GM12873 (cell line): Measurements from ENCODE around the gene IL31RA.

Experiments used
- CTCF ChIP-seq: IDR thresholded peaks from 2 replicates; pipeline ENCODE4 v1.5.1; 2012; ENCODE audit warnings: low read depth, mild to moderate bottlenecking, moderate library complexity, low read length, control low read depth; ENCODE audit not compliant: insufficient read depth; ENCODE audit errors: missing control alignments

The IL31RA gene

GRCh38 chr5:55832446-55832845 lies 18.7 kb upstream of the IL31RA start:
- TF ChIP-seq CTCF: no peak

- TF ChIP-seq CTCF: no peak
Observed at GRCh38 chr5:55836191-55836590, 15.0 kb upstream of the IL31RA start.

DNA sequence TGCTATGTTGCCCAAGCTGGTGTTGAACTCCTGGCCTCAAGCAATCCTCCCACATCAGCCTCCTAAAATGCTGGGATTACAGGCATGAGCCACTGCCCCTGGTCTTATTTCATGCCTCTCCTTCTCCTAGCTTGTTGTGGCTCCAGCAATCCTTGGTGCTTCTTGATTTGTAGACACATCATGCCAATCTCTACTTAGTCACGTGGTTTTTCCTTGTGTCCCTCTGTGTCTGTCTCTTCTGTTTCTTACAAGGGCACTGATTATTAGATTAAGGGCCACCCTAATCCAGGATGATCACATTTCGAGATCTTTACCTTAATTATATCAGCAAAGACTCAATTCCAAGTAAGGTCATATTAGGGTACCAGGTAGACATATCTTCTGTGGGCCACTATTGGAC lies 9.2 kb upstream of the IL31RA start:
- TF ChIP-seq CTCF: no peak

GRCh38 chr5:55847837-55848236 lies 3.3 kb upstream of the IL31RA start:
- no peak for TF ChIP-seq CTCF

DNA sequence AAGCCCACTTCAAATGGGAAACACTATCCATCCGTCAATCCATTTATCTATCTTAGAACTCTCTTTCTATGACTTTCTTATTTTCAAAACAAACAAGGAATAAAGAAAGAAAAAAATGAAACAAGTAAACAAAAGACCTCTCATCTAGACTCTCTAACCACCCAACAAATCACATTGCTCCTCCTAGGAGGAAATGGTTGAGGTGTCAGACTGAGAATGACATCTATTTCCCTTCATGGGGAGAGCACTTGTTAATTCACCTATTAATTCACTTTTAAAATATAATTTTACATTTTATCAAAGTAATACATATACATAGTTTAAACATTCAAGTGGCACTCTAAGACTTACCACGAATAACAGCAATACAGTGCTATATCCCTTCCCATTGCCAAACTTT lies 2.4 kb upstream of the IL31RA start:
- TF ChIP-seq CTCF: no peak

GRCh38 chr5:55851675-55851979 lies 470 bp downstream of the IL31RA start:
- TF ChIP-seq CTCF: no peak

GRCh38 chr5:55852503-55852902 lies 1.3 kb downstream of the IL31RA start:
- no peak for TF ChIP-seq CTCF

DNA sequence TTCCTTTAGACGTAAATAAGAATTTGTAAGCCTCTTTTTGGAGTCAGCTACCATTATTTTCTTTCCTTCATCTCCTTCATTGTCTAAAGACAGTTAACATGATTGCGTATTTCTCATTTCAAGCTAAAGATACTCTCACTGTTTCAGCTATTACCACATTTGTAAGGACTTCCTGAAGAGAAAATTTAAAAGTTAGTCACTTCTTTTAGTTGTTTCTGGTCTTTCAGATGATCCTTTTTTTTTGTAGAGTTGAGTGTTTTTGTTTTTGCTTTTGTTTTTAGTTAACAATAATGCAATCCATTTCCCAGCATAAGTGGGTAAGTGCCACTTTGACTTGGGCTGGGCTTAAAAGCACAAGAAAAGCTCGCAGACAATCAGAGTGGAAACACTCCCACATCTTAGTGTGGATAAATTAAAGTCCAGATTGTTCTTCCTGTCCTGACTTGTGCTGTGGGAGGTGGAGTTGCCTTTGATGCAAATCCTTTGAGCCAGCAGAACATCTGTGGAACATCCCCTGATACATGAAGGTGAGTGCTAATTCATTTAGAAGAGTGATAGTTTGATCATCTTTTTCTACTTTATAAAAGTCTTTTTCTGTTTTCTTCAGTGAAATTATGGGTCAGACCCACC lies 2.0 kb downstream of the IL31RA start:
- TF ChIP-seq CTCF: no peak
